H9 (cell line): ENCODE measurements around the gene DLGAP4. TPM values are rescaled to one million over a fixed set of nuclear protein-coding genes. Genes with fewer than 3 reads are reported as not detected.

Source experiments
- DNase-seq: peaks from one replicate; pipeline ENCODE4 v3.0.0-alpha.2; 2017
- H2AFZ ChIP-seq: one replicate; pipeline ENCODE4 v1.6.1; 2013; ENCODE audit warnings: mild to moderate bottlenecking, low read length, control low read depth, moderate library complexity
- H2AK5ac ChIP-seq: 2 replicates; pipeline ENCODE4 v1.6.1; 2013; ENCODE audit warnings: low read length, control low read depth, mixed read lengths; ENCODE audit not compliant: insufficient read length
- H2BK120ac ChIP-seq: one replicate; pipeline ENCODE4 v1.6.1; 2013; ENCODE audit warnings: low read depth, mild to moderate bottlenecking, low read length, control low read depth, inconsistent platforms; ENCODE audit not compliant: poor library complexity, severe bottlenecking
- H2BK12ac ChIP-seq: 2 replicates; pipeline ENCODE4 v1.6.1; 2013; ENCODE audit warnings: low read length, control low read depth, mixed read lengths, low read depth; ENCODE audit not compliant: insufficient read length
- H2BK15ac ChIP-seq: 2 replicates; pipeline ENCODE4 v1.6.1; 2013; ENCODE audit warnings: low read depth, low read length, control low read depth
- H2BK20ac ChIP-seq: one replicate; pipeline ENCODE4 v1.6.1; 2013; ENCODE audit warnings: low read depth, mild to moderate bottlenecking, low read length, control low read depth, inconsistent platforms; ENCODE audit not compliant: poor library complexity, severe bottlenecking
- H2BK5ac ChIP-seq: 2 replicates; pipeline ENCODE4 v1.6.1; 2013; ENCODE audit warnings: low read length, control low read depth, mixed read lengths; ENCODE audit not compliant: insufficient read length
- H3K14ac ChIP-seq: 2 replicates; pipeline ENCODE4 v1.6.1; 2013; ENCODE audit warnings: low read length, control low read depth; ENCODE audit not compliant: insufficient read depth
- H3K18ac ChIP-seq: 2 replicates; pipeline ENCODE4 v1.6.1; 2013; ENCODE audit warnings: low read depth, mild to moderate bottlenecking, mixed read lengths, low read length, control low read depth; ENCODE audit not compliant: insufficient read length
- H3K23ac ChIP-seq: 2 replicates; pipeline ENCODE4 v1.6.1; 2013; ENCODE audit warnings: low read length, control low read depth, mixed read lengths, low read depth; ENCODE audit not compliant: insufficient read length
- H3K23me2 ChIP-seq: 2 replicates; pipeline ENCODE4 v1.6.1; 2013; ENCODE audit warnings: low read depth, mild to moderate bottlenecking, mixed read lengths, low read length, control low read depth; ENCODE audit not compliant: insufficient read length, poor library complexity, severe bottlenecking
- H3K27ac ChIP-seq: 2 replicates; pipeline ENCODE4 v1.5.1; 2013; ENCODE audit warnings: low read length, control low read depth, mixed read lengths, low read depth; ENCODE audit not compliant: insufficient read length
- H3K27me3 ChIP-seq: 2 replicates; pipeline ENCODE4 v1.6.1; 2013; ENCODE audit warnings: low read length, control low read depth, inconsistent platforms; ENCODE audit not compliant: insufficient read depth
- H3K4ac ChIP-seq: 2 replicates; pipeline ENCODE4 v1.6.1; 2013; ENCODE audit warnings: low read depth, mild to moderate bottlenecking, control low read depth, inconsistent platforms, low read length, moderate library complexity
- H3K4me1 ChIP-seq: 2 replicates; pipeline ENCODE4 v1.6.1; 2013; ENCODE audit warnings: low read length, control low read depth, inconsistent platforms; ENCODE audit not compliant: insufficient read depth
- H3K4me2 ChIP-seq: 2 replicates; pipeline ENCODE4 v1.6.1; 2013; ENCODE audit warnings: low read length, control low read depth, mixed read lengths; ENCODE audit not compliant: insufficient read length, insufficient read depth
- H3K56ac ChIP-seq: 2 replicates; pipeline ENCODE4 v1.6.1; 2013; ENCODE audit warnings: low read depth, mild to moderate bottlenecking, mixed read lengths, low read length, control low read depth; ENCODE audit not compliant: insufficient read length
- H3K79me1 ChIP-seq: 2 replicates; pipeline ENCODE4 v1.6.1; 2013; ENCODE audit warnings: low read depth, mild to moderate bottlenecking, moderate library complexity, low read length, control low read depth, inconsistent platforms; ENCODE audit not compliant: insufficient read depth, poor library complexity, severe bottlenecking
- H3K79me2 ChIP-seq: 2 replicates; pipeline ENCODE4 v1.6.1; 2013; ENCODE audit warnings: low read length, control low read depth, inconsistent platforms; ENCODE audit not compliant: insufficient read depth
- H3K9ac ChIP-seq: 2 replicates; pipeline ENCODE4 v1.6.1; 2013; ENCODE audit warnings: low read length, control low read depth, mixed read lengths; ENCODE audit not compliant: insufficient read length; ENCODE audit errors: extremely low read depth
- H3K9me3 ChIP-seq: one replicate; pipeline ENCODE4 v1.6.1; 2013; ENCODE audit warnings: low read depth, low read length, inconsistent platforms; ENCODE audit not compliant: control insufficient read depth
- H3T11ph ChIP-seq: one replicate; pipeline ENCODE4 v1.6.1; 2013; ENCODE audit warnings: mild to moderate bottlenecking, low read length, control low read depth, inconsistent platforms
- H4K20me1 ChIP-seq: one replicate; pipeline ENCODE4 v1.6.1; 2013; ENCODE audit not compliant: control insufficient read depth, insufficient read length, insufficient read depth
- H4K5ac ChIP-seq: 2 replicates; pipeline ENCODE4 v1.6.1; 2013; ENCODE audit warnings: low read depth, mild to moderate bottlenecking, mixed read lengths, low read length, control low read depth; ENCODE audit not compliant: insufficient read length
- H4K8ac ChIP-seq: replicated peaks from 2 replicates; pipeline ENCODE4 v1.6.1; 2013; ENCODE audit warnings: low read length, control low read depth, mixed read lengths, low read depth; ENCODE audit not compliant: insufficient read length
- H4K91ac ChIP-seq: 2 replicates; pipeline ENCODE4 v1.6.1; 2013; ENCODE audit warnings: low read depth, mild to moderate bottlenecking, moderate library complexity, mixed read lengths, low read length, control low read depth; ENCODE audit not compliant: insufficient read length
- H3K27ac Mint-ChIP-seq, 3 experiments: 2 replicates in 2 of 3; 3 replicates in 1 of 3; pipeline ENCODE4 v1.8.0; 2020 to 2021; ENCODE audit warnings: mixed read lengths in 3 of 3, mild to moderate bottlenecking in 1 of 3, moderate library complexity in 1 of 3
- H3K27me3 Mint-ChIP-seq: 2 replicates; pipeline ENCODE4 v1.8.0; 2021; ENCODE audit warnings: low read depth, mild to moderate bottlenecking, moderate library complexity, mixed read lengths
- H3K36me3 Mint-ChIP-seq, 3 experiments: 2 replicates in 2 of 3; 3 replicates in 1 of 3; pipeline ENCODE4 v1.8.0; 2020 to 2021; ENCODE audit warnings: low read depth in 3 of 3, mixed read lengths in 3 of 3; ENCODE audit not compliant: insufficient read depth in 1 of 3
- H3K4me1 Mint-ChIP-seq, 2 experiments: 2 replicates each; pipeline ENCODE4 v1.8.0; 2020; ENCODE audit warnings: mixed read lengths in 2 of 2
- H3K4me3 Mint-ChIP-seq, 2 experiments: 2 replicates in 1 of 2; 3 replicates in 1 of 2; pipeline ENCODE4 v1.8.0; 2020 to 2021; ENCODE audit warnings: mild to moderate bottlenecking in 2 of 2, mixed read lengths in 2 of 2, moderate library complexity in 1 of 2
- H3K9me3 Mint-ChIP-seq, 2 experiments: 2 replicates in 1 of 2; 3 replicates in 1 of 2; pipeline ENCODE4 v1.8.0; 2020; ENCODE audit warnings: mild to moderate bottlenecking in 2 of 2, mixed read lengths in 2 of 2, moderate library complexity in 1 of 2
- WGBS: extraction: QIAGEN DNeasy Blood & Tissue Kit; methylation state at CpG from one replicate; pipeline ENCODE4 v1.1.7; 2013; ENCODE audit warnings: missing lambda C conversion rate, low lambda C conversion rate, mixed read lengths; ENCODE audit not compliant: insufficient read length; ENCODE audit errors: extremely low coverage; 5-methylcytosine and 5-hydroxymethylcytosine counted together
- total RNA-seq: library from RNA; stranded (reverse); gene quantifications from 2 replicates; pipeline ENCODE4 v1.2.1, GENCODE V29; 2021
- TF ChIP-seq, protein P1 (sequence below): fragments of 200-600 bp; sonication (generic); conservative IDR thresholded peaks from 3 replicates; pipeline ENCODE4 v1.8.0; 2021; ENCODE audit warnings: antibody characterized with exemption, mild to moderate bottlenecking

DLGAP4 gene
- total RNA-seq, 1 experiment from 2014 or later: 48.0 TPM

DNA sequence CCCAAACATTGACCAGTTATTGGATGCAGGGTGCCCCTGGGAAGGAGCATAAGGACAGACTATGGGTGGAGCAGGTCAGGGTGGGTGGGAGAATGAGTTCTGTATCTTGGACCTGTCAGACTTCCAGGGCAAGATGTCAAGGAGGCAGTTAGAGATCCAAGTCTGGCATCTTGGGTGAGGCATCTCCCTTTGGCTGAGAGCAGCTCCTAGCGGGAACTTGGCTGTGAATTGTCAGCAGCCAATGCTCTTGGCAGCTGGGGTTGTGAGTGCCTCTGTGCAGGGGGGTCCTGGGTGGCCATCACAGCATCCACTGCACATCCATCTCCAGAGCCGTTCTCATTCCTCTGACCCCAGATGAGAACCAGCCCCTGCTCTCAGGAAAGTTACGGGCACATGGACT is 118.2 kb downstream of the DLGAP4 start:
- Histone ChIP-seq H2BK120ac (no peak overlapping the region), H3K18ac (no peak overlapping the region), H3K23ac (no peak overlapping the region), H3K27ac (no peak overlapping the region), H3K27me3 (no peaks in the 10 kb centered on the region), H2AK5ac (no peak overlapping the region), H3T11ph (no peak overlapping the region), H2AFZ (no peak overlapping the region), H2BK15ac (no peak overlapping the region), H3K79me2 (no peaks in the 10 kb centered on the region), H3K9ac (no peak overlapping the region), H4K8ac (no peak overlapping the region), H3K4me1 (no peaks in the 10 kb centered on the region), H3K14ac (no peak overlapping the region), H3K4ac (no peak overlapping the region), H4K20me1 (no peaks in the 10 kb centered on the region), H3K79me1 (no peaks in the 10 kb centered on the region), H3K23me2 (no peaks in the 10 kb centered on the region), H2BK5ac (no peak overlapping the region), H3K56ac (no peak overlapping the region), H4K5ac (no peak overlapping the region), H3K9me3 (no peaks in the 10 kb centered on the region), H3K4me2 (no peak overlapping the region), H4K91ac (no peak overlapping the region), H2BK20ac (no peak overlapping the region), H2BK12ac (no peak overlapping the region)
- WGBS: no CpG with 5 or more reads among the region's 3 CpGs
- no peak for DNase-seq
- Mint-ChIP-seq H3K27me3 (peaks cover 7% of the 10 kb centered on the region; the same call in 1 of the 2 replicates), H3K9me3 (no peaks in the 10 kb centered on the region), H3K4me3 (no peak overlapping the region), H3K36me3 (no peaks in the 10 kb centered on the region), H3K4me1 (no peaks in the 10 kb centered on the region), H3K27ac (no peak overlapping the region)
- TF ChIP-seq, protein P1, sequence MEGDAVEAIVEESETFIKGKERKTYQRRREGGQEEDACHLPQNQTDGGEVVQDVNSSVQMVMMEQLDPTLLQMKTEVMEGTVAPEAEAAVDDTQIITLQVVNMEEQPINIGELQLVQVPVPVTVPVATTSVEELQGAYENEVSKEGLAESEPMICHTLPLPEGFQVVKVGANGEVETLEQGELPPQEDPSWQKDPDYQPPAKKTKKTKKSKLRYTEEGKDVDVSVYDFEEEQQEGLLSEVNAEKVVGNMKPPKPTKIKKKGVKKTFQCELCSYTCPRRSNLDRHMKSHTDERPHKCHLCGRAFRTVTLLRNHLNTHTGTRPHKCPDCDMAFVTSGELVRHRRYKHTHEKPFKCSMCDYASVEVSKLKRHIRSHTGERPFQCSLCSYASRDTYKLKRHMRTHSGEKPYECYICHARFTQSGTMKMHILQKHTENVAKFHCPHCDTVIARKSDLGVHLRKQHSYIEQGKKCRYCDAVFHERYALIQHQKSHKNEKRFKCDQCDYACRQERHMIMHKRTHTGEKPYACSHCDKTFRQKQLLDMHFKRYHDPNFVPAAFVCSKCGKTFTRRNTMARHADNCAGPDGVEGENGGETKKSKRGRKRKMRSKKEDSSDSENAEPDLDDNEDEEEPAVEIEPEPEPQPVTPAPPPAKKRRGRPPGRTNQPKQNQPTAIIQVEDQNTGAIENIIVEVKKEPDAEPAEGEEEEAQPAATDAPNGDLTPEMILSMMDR: no peak
